ENCODE data around the gene KCNS1.

GRCh38 chr20:45091366-45091765 is 9.6 kb downstream of the KCNS1 start:
- TF ChIP-seq CTCF (conservative IDR thresholded peaks at IDR 0.05; ENCODE audit: low read length): no peak
- TF ChIP-seq EZH2phosphoT487 (IDR thresholded peaks at IDR 0.05; ENCODE audit: borderline replicate concordance, low read depth, low read length): no peak
